CD4-positive, alpha-beta T cell treated with Interleukin-4 for 1 hour (primary cell): Measurements from ENCODE around the gene ZNF23.
"Not testable (repeated sequence)": the region's sequence is repeated elsewhere in the genome, so short reads cannot be mapped to it uniquely, and the experiment has no call there.

Source experiments
- DNase-seq, 2 donors: peaks; one replicate each; pipeline ENCODE4 v3.0.0-alpha.2; 2020 to 2022

Gene ZNF23

DNA sequence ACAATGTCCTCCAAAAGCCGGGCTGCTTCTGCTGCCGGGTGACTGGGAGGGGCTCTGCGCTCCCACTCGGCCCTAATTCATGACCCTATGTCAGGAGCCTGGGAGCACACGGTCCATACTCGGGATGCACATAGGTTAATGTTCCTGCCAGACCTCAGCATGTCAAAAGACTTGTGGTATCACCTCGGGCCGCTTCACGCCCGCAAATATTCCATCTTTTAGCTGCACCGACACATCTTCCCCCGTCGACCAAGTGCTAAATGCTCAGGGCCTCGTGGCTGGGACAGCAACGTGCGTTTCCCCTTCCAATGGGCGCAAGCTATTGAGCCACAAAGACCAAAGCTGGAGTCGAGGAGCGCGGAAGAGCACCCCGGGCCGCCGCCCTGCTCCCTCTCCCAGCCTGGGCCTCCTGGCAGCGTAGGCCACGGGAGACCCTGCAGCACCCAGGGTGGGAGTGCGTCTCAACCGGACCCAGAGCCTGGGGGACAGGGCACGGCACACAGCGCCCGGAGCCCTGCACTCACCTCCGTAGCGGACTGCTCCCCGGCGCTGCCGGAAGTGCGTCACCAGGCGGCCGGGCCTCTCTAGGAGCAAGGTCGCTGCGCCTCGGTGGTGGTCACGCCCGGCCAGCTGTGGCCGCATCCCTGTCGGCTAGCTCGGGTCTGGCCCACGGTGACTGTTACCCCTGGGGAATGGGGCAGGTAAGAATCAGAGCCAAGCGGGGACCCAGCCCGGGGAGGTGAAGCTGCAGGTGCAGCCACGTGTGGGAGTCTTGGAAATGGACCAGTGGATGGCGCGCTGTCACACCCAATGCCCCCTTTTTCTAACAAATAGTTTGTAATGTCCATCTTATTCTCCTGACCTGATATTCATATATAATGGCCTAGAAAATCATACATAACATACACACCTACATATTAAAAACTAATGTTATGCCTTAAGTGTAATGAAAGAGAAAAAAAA is at the start of gene ZNF23:
TSS of gene ZNF23 (minus strand) at position 562 of the 963 bp plus-strand sequence. CDS start 5,451 bp downstream, outside the sequence.
- peak; percentile 82 to 84 for DNase-seq

DNA sequence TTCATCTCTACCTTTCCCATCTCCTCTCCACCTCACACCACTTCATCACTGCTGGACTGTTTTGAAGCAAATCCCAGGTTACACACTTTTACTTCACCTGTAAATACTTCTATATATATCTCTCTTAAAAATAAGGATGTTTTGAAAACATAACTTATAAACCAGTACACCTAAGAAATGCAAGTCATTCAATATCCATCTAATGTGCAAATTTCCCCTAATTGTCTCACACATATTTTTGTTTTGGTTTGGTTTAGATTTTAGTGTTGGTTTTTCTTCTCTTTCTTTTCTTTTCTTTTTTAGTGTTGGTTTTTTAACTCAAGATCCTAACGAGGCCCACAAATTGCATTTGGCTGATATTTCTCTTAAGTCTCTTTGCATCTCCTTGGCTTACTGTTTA is 45.0 kb upstream of the ZNF23 start:
- no peak for DNase-seq

DNA sequence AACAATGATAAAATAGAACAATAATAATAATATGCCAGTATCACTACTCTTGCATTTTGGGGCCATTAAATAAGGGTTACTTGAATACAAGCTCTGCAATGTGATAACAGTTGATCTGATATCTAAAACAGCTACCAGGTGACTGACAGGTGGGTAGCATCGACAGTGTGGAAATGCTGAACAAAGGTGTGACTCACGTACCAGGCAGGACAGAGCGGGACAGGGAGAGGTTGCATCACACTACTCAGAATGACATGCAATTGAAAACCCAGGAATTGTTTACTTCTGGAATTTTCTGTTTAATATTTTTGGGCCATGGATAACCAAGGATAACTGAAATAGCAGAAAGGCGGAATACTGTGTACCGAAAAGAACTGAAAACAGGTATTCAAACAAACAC is 42.9 kb upstream of the ZNF23 start:
- DNase-seq: no peak

DNA sequence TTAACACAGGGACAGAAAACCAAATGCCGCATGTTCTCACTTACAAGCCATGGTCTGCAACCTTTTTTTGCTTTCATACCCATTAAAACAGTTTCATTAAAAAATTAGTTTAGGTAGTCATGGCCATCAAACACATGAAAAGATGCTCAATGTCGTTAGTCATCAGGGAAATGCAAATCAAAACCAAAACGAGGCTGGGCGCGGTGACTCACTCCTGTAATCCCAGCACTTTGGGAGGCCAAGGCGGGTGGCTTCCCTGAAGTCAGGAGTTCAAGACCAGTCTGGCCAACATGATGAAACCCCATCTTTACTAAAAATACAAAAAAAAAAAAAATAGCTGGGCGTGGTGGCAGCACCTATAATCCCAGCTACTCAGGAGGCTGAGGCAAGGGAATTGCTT is 42.0 kb upstream of the ZNF23 start:
- DNase-seq: not testable (repeated sequence)

DNA sequence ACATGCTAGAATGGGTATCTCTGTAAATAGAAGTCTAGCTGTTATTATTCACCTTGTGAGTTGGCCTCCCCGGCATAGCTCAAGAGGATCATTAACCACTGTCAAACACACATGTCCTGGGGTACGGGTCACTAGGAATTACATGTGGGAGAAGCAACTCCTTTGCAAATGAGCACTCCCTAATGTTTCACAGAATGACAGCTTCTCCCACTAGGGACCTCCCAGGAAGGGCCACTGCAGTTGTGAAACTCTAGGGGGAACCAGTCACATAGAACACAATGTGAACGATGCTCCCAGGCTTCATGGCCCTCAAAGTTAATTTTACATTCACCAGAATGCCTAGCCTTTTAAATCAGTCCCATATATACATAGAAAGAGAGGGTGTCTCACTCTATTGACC is 39.5 kb upstream of the ZNF23 start:
- DNase-seq: no peak

DNA sequence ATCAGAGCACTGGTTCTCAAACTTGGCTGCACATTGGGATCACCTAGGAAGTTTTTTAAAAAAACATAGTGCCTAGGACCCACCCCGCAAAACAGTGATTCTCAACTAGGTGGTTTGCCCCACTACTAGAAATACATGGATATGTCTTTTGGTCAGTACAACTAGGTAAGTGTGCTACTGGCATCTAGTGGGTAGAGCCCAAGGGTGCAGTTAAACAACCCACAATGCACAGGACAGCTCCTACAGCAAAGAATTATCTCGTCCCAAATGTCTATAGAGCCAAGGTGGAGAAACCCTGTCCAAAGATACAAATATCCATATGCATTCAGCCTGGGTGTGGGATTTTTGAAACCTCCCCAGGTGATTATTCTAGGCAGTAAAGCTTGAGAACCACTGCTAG is 38.9 kb upstream of the ZNF23 start:
- no peak for DNase-seq

DNA sequence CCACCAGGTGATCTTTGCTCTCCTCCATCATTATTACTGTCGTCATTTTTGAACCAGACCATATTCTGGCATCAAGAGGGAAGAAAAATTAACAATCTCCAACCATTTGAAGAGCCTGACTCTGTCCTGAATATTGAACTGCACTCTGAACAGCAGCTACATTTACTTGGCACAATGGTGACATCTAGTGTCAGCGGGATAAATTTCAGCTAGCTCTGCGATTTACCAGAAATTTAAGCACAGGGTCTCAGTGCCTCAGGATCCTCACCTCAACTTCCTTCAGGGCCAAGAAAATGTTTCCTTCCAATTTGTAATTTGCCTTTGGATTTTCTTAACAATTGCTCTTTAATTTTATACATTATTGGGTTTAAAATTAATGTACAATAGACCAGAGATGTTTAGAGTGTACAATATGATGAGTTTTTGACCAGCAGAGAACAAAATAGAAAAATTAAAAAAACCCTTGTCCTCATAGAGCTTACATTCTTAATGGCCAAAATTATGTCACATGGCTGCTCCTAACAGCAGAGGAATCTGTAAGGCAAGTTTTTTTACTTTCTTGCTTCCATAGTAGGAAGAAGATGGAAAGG is 37.8 kb upstream of the ZNF23 start:
- peak; percentile 53 to 67 for DNase-seq

DNA sequence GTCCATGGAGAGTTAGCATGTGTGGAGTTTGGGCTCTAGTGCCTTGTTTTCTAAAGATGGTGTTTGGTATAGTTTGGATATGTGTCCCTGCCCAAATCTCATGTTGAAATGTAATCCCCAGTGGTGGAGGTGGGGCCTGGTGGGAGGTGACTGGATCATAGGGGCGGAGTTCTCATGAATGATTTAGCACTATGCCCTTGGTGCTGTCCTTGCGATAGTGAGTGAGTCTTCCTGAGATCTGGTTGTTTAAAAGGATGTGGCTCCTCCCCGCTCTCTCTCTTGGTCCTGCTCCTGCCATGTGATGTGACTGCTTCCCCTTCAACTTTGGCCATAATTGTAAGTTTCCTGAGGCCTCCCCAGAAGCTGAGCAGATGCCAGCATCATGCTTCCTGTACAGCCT is 36.0 kb upstream of the ZNF23 start:
- no peak for DNase-seq

DNA sequence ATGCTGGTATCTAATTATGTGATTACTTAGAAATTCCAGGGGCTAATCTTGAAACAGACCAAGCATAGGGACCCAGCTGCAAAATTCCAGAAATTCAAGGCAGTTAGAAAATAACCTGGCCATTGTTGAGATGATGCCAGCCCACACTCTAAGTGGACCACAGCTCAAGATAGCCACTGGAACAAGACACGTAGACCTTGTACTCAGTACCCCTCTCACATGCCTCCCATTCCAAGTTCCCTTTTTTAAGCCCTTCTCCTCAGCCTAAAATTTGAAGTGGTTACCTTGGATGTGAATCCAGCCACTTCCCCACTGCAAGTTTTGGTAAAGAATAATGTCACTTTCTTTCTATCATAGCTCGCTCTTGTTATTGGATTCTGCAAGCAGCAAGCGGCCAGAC is 31.2 kb upstream of the ZNF23 start:
- no peak for DNase-seq

DNA sequence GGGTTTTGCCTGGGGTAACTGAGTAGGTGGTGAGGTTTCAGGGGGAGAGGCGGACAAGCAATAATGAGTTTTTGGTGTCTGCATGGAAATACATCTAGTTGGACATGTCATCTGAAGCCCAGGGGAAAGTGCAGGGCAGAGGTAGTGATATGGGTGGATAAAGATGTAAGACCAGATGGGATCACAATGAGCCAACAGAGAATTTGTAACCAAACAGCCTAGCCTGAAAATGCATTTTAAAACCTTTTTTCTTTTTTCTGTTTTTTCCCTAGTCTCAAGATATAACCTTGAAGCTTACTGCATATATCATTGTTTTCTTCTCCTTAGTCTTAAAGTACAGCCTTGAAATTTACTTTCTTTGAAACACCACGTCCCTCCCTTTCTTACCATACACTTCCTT is 30.7 kb upstream of the ZNF23 start:
- no peak for DNase-seq

DNA sequence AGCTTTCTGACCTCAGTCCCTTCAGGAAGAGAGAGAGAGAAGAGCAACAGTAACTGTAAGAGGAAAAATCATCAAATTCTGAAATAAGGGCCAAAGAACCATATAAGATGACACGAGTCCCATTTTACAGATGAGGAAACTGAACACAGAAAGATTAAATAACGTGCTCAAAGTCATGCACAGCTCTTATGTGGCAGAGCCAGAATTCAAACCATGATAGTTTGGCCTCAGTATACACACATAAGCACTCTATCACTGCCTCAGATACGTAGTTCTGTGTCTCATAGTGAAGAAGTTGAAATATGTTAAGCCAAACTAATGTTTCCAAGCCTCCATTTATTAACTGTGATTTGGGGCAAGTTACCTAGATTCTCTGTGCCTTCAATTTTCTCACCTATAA is 29.0 kb upstream of the ZNF23 start:
- DNase-seq: no peak

DNA sequence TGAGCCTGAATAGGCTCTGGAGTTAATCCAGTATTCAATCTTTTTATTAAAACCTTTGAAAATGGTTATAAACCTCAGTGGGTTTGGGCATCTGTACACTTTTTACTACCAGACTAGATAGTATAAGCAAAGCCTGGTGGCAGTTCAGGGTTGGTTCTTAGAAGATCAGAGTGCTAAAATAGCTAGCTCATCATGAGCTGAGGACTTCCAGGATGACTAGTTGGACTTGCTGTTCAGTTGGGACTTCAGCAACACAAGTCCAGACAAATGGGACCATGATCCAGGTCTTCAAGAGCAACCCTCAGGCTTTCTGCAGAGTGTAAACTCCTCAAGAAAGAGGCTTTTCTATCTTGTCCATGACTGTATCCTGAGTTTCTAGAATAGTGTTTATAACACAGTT is 28.3 kb upstream of the ZNF23 start:
- no peak for DNase-seq

DNA sequence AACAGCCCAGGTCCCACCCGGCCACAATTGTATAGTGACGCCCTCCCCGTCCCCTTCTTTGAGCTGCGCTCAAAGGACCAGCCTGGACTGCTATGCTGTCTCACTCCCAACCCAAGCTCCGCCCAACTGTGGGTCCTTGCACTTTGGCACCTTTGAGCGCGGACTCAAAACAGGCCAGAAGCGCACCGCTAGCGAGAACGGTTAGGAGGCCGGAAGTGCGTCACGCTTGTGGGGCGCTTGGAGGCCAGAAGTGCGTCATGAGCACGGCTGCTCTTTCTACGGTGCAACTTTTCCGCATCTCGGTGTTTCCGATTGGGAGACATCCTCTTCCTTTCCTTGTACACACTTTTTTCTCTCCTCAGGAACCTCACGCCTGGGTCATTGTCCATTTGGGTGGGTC is 27.1 kb upstream of the ZNF23 start, which contains the start of gene ZNF19:
TSS of gene ZNF19 (minus strand) at position 203 of the 400 bp plus-strand sequence. CDS start 7,210 bp downstream, outside the sequence.
- no peak for DNase-seq

DNA sequence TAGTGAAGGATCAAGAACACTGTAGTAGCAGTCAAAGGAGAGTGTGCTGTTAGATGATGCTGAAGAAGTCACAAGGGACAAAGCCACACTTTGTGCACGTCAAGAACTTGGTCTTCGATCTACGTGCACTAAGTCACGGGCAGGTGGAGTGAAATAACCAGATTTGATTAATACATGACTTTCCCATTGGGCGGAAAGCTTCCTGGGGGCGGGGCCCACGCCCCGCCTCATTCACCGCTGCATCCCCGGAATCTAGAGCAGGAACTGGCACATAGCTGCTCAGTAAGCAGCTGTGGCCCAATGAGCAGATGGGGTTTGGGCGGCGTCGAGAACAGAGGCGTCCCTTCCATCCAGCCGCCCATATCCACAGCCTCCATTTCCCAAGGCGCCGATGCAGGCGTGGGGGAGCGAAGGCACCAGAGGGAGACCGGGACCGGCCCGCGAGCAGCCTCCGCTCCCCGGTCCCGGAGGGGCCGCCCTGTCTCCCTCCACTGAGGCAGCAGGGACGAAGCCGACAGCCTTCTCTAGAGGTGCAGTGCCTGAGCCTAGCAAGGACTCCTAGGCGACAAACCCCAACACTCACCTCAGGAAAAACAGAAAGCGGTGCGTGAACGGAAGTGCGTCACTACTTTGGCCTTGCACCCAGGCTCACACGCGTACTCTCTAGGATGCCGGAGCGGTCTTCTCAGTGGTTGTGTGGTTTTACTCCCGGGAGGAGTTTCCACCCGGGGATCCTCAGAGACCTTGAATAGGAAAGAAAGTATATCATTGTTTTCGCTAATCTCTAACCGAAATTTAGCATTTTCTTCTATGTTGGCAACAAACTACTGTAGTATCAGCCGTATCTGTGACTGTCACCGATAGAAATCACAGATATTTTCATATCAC is 22.2 kb upstream of the ZNF23 start:
- DNase-seq: peak; percentile 88 to 90

DNA sequence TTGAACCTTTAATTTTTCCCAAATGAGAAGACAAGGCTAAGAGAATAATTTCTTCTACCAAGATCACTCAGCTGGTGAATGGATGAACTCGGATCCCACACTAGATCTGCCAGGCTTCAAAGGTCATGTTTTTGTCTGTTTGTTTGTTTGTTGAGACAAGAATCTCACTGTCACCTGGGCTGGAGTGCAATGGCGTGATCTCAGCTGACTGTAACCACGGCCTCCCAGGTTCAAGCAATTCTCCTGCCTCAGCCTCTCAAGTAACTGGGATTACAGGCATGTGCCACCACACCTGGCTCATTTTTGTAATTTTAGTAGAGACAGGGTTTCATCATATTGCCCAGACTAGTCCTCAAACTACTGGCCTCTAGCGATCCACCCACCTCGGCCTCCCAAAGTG is 20.5 kb upstream of the ZNF23 start:
- DNase-seq: no peak

DNA sequence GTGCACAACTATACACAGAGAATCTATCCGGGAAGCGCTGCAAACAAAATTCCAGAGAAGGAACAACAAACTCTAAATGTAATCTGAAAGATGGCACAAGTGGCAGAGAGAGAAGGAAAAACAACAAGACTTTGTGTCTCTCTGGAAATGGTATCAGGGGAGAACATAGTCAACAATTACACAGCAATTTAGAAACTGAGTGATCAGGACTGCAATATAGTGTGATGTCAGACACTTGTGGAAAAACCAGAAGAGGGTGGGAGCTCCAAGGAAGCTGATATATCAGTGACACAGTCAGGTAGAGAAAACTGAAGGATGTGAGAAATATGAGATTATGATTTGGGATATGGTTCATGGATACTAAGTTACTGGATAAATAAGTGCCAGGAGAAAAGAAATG is 18.9 kb upstream of the ZNF23 start:
- no peak for DNase-seq

DNA sequence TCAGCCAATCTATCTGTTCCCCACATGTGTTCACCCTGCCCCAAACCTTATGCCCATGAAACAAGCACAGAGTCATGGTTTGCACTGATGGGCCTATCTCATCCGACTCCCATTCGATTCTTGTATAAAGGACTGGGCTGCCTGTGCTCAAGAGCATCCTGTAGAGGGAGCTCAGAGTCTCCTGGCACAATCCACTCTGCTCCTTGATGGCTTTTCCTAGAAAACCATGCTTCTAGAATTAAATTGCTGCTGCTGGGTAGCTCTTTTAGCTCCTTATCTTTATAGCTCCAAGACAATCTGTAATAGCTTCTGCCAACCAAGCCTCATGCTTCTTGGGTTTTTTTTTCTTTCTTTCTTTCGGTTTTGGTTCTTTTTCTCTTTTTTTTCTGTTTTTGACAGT is 17.4 kb upstream of the ZNF23 start:
- DNase-seq: no peak

DNA sequence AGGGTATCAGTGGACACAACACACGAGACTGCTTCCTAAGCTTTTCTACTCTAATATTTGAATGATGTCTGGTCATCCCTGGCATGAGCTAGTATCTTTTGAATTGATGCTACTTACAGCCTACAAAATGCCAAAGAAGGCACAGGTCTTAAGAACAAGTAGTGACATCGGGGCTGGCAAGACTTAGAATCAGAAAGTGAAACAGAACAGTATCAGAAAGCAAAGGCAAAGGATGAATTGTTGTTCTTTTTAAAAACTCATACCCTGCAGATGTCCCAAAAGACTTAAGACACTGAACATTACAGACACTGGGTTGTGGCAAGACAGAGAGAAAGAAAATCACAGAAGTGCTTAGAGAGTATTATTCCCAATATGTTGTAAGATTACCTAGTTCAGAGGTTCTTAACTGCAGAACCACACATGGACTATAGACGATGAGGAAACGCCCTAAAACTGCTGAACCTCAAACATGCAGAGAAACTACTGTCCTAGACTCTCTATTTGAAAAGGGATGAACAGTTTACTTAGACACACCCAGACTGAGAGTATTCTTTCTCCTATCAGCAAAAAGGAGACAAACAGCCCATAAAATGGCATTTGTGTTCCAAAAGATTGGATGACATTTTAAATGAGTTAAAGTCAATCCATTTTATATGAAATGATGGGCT is 14.5 kb upstream of the ZNF23 start:
- no peak for DNase-seq

DNA sequence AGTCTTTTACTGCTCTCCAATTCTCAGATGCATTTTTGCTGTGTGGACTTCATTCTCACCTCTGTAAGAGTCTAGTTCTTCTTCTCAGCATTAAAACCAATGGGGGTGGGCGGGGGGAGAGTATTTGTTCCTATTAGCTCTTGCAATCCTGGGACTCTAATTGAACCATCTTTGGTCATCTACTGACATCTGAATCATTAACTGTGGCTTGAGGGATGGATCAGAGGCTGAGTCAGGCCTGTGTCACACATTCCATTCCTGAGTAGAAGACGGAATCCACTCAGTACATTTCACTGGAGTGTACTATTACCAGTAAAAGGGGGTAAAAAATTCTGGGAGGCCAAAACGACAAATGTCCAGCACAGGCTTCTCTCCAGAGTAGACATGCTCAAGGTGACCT is 12.8 kb upstream of the ZNF23 start:
- no peak for DNase-seq

DNA sequence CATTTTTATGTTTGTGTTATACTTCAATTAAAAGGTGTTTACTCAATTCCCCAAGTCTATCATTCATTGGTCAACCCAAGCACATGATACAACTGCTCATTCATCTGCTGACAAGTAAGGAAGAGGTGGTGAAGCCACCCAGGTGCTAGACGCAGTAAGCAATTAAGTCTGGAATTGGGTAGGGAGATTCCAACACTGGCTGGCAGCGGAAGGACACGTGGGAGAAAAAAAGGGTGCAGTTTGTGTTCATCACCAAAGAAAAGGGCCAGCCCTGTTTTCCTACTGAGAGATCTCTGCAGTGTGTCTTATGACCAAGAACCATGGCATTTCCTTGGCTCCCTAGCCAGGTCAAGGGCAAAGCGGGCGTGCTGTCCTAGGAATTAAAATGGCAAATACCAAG is 11.8 kb upstream of the ZNF23 start:
- no peak for DNase-seq

DNA sequence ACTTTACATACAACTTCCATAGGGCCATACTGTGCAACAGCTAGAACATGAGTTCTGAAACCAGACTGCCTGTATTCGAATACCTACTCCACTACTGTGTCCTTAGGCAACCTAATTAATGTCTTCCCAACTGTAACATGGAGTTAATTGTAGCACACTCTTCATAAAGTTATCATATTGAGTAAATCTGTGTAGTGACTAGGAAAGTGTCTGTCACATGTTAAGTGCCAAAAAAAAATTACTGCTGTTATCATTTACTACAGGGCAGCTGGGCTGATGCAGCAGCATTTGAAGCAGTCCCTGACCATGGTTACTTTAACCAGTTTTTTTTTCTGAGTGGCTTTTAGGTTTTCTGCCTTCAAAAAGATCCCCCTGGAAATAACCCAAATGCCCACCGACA is 10.9 kb upstream of the ZNF23 start:
- no peak for DNase-seq

DNA sequence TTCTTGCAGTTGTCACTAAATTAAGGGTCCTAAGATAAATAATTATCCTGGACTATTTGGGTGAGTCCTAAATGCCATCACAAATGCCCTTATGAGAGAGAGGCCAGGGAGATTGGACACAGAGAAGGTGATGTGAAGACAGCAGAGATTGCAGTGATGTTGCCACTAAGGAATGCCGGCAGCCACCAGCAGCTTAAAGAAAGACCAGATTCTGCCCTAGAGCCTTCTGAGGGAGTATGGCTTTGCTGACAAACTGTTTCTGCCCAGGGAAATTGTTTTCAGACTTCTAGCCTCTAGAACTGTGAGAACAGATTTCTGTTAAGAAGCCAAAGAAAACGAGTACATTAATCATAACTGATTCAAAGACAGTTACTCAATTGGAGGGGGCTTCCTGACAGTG is 10.0 kb upstream of the ZNF23 start:
- no peak for DNase-seq

DNA sequence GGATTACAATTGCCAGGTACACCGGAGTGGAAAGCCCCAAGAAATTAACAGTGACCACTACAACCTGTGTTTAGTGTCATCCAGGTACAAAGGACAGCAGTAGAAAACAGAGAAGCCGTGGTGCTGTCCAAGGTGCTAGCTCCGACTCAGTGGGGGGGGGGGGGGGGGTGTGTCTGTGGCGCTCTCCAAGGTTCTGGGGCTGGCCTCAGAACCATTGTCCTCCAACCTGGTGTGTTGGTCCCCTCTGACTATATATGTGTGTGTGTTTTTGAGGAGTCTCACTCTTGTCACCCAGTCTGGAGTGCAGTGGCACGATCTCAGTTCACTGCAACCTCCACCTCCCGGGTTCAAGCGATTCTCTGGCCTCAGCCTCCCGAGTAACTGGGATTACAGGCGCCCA is 5.8 kb upstream of the ZNF23 start:
- DNase-seq: peak in 1 of 2 donors; percentile 21
